ENCODE measurements around the gene ARVCF.
A peak's percentile ranks its signal among the peaks of the same experiment; 100 is the strongest.

Gene ARVCF

DNA sequence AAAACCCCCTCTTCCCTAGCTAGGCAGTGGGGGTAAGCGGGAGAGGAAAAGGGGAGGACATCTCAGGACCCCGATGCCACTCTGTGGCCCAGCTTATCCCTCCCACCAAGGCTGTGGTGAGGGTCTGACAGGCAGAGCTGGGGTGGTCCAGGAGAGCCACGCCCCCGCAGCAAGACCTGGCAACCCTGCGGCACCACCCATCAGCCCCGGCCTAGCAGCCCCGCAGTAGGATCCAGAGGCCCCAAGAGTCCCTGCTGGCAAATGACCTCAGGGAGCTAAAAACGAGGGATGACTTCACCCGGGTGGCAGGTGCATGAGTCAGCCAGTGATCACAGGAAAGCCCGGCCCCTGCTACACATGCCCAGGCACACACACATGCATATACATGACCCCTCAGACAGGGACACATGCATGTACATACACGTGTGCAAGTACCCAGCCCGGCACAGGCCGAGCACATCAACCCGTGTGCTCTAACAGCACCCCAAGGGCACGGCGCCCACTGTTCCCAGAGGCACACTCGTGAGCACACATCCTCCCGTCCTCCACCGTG is 32.3 kb downstream of the ARVCF start:
- peak in 2 of 3 donors; percentile 25 to 42 for DNase-seq

DNA sequence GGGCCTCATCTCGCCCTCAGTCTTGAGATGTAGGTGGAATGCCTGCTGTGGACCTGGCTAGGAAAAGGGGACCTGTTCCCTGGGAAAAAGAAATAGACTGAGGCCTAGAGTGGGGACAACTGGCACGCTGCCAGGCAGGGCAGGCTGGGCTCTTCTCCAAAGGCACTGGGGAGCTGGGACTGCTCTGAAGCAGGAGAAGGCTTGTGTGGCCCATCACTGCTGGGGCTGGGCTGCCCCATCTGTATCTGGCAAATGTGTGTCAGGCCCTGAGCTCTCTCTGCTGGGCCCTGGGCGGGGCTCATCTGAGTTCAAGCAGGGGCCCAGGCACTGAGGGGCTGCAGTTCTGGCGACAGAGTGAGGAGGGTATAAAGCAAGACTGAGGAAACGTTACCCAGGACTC is 32.9 kb downstream of the ARVCF start:
- no peak for DNase-seq

DNA sequence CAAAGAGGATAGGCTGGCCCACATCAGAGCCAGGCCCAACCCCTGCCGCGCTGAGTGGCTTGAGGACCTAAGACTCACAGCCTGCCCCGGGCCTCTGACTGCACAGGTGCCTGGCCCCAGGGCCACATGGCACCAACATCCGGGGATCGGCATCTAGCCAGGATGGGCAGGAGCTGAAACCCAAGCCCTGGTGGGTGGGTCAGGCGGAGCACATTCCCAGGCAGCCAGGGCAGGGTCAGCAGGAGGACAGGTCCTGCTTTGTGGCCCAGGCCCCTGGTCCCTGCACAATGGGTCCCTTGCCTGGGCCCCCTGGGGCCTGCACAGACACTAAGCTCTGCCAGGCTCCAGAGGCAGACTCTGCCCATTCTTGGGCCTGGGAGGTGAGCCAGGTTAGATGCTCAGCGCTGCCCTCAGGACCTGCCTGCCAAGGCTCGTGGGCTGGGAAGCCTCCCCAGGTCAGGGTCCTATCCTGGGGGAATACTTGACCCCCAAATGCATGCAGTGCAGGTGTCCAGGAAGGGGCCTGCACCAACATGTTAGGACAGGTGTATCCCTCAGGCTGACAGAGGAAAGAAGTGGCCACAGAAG is 33.5 kb downstream of the ARVCF start:
- no peak for DNase-seq

DNA sequence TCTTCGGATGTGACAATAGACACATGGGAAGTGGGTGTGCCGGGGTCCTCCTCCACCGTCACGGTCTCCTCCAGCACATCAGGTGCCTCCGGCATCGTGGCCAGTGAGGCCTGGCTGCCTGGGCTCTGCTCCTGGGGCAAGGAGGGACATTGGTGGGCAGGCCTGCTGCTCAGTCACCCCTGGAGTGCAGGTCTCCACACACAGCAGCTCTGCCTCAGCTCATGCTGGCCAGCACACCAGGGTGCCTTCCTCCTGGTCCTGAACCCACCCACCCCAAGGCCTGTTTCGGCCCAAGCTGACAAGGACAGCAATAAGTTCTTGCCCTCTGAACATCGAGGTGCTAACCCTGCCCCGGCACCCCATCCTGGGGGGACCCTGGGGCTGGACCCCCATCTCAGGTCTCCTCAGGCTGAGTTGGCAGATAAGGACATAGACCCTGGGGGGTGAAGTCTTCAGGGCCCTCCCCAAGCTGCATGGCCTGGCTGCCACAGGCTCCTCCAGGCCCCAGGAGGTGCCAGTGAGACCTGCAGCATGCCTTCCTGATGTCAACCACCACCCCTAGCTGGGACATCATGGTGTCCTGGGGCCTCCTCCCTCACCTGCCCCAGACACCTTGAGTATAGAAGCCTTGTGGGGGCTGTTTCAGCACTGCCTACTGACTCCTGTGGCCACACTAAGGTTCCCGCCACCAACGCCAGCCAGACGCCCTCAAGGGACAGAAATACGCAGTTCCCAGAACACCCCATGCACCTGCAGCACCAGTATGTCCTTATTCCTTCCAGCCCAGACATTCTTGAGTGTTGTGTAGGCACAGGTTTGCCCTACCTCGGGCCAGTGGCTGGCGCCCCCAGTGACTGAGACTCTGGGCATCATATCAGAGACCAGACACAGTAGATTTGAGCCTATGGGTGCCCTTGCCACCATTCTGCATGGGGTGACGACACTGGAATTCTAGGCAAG is 34.4 kb downstream of the ARVCF start:
- DNase-seq = no peak

DNA sequence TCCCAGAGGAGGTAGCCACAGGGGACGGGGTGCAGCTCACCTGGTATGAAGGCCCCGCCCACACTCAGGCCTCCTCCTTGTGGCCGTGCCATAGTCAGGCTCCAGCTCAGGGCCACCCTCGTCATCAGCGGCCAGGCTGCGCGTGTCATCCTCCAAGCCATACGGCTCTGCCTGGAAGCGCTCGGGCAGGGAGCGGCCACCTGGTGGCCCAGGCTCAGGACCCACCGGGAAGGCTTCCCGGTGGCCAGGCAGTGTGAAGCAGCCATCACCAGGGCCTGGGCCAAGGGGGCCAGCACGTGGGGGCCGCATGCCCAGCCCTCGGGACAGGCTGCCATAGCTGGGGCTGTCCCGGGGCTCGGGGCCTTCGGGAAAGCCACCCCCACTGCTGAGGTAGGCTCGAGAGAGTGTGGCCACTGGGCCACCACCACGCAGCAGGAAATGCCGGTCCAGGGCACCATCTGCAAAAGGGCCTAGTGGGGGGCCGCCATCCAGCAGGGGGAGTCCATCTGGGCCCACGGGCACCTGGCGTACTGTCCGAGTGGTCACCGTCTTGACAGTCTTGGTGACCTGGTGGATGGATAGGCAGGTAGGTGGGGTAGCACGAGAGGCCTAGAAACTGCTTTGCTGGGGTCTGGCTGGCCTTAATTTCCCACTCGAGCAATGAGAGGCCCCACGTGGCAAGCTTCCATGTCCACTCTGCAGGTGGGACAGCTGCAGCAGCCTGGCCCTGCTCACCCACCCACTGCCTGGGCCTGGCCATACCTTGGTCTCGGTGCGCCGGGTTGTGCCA is 35.3 kb downstream of the ARVCF start:
- no peak for DNase-seq

DNA sequence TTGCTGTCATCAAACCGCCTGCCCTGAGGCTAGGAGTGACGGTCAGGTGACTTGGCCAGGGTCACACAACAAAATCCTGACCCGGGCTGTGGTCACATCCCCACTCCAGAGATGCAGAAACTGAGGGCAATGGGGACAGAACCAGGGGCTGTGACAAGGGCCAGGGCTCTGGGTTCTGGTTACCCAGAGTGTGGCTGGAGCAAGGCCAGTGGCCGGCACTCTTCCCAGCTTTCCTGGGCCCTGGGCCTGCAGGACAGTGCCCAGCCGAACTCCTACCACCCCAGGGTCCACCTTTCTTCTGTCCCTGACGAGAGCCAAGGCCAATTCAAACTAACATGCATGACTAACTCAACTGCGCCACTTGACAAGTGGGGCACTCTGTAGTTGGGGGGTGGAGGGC is 35.9 kb downstream of the ARVCF start:
- DNase-seq = no peak

DNA sequence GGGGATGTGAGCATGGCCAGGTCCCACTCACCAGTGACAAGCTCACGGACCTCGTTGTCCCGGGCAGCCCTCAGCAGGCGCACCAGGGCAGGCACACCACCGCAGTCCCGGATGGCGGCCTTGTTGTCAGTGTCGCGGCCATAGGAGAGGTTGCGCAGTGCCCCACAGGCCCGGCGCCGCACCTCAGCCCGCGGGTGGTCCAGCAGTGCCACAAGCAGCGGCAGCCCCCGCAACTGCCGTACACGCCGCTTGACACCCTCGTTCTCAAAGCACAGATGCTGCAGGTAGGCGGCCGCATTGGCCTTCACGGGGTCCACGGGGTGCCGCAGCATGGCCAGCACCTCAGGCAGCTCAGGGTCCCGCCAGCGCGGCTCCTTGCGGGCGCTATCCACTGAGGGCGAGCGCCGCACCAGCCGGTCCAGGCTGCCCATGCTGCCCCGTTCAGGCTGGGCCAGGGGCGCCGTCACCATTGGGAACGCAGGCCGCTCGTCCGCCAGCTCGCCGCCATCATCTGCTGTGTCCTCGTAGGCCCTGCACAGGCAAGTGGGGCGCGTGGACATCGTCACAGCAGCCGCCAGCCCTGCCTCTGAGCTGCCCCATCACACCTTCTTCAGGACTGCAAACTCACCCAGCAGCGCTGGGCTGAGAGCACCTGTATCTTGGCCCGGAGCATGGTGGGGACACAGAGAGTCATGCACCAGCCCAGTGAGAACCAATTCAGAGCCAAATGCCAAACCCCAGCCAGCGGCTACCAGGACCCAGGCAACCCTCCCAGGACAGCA is 36.7 kb downstream of the ARVCF start:
- no peak for DNase-seq

DNA sequence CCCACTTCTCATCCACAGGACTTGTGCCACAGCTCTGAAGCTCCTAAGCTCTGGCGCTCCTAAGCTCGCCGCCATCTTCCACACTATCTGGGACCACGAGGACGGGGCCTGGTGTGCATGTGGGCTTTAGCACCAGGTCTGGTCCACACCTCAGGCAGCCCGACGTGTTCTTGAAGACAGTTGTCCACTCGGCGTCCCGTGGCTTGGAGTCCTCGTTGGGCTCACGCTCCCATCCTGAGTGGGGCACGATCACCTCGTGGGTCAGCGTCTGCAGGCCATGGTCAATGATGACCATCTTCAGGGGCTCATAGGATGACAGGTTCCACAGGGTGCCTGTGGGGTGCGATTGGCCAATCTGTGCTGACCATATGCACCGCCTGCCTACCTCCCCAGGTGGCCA is 37.9 kb downstream of the ARVCF start:
- DNase-seq = no peak

DNA sequence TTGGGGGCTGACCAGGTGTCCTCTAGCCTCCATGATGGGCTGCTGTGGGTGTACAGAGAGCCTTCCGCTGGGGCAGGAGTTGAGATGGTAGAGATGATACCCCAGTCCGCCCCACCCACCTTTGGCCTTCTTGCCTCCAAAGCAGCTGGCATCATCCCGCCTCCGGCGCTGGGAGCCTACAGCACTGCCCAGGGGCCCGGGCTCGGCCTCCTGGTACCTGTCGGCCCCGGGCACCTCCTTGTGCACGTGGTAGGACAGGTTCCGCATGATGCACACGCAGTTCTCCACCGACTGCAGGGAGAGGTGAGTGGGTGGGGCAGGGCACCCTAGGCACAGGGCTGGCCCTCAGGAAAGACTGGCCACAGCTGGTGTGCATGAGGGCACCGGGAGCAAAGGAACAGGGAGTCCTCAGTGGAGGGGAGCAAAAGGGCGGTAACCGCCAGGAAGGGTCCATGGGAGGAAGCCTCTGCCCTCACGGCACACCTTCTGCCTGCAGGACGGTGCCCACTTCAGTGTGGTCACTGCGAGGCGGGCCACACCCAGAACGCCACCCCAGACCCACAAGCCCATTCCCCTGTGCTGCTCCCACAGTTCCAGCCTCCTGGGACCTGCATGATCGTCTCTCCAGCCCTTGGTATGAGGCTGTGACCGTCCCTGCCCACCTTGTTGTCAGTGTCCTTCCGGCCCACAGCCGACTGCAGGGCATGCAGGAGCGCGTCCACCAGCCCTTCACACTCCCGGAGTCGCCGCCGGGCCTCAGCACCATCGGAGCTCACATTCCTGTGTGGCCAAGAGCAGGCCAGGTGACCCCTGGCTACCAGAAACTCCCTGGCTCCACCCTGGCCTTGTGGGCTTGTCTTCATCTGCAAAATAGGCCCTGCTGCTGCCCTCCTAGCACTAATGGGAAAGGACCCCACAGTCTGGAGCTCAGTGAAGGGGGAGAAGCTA is 39.1 kb downstream of the ARVCF start:
- DNase-seq = no peak

DNA sequence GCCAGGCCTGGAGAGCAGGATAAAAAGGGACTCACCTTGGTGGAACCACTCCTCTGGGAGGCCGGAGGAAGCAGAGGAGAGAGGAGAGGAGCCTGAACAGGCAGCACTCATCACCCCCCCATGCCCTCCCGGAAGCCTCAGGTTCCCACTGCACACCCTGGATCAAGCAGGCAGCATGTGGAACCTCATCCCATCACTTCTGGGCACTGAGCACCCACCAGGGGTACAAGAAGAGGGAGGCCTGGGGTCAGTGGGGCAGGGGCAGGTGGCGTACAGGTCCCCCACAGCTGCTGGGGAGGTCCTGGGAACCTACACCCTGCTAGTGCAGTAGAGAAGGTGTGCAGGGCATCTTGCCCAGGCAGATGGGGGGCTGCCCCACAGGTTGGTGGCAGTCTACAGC is 40.0 kb downstream of the ARVCF start:
- DNase-seq = no peak

DNA sequence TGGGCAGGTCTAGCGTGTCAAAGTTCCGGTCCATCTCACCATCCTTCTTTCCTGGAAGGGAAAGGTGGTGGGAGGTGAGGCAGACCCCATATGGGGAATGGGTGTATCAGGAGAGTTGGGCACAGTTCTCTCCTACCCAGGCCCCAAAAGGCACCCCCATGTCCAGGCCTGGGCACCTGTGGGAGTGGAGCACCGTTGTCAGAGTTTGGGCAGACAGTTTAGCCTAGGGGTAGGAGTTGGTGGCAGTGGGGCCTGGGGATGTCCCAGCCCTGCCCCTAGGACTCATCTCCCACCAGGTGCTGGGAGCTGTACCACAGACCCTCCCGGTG is 41.0 kb downstream of the ARVCF start:
- no peak for DNase-seq

DNA sequence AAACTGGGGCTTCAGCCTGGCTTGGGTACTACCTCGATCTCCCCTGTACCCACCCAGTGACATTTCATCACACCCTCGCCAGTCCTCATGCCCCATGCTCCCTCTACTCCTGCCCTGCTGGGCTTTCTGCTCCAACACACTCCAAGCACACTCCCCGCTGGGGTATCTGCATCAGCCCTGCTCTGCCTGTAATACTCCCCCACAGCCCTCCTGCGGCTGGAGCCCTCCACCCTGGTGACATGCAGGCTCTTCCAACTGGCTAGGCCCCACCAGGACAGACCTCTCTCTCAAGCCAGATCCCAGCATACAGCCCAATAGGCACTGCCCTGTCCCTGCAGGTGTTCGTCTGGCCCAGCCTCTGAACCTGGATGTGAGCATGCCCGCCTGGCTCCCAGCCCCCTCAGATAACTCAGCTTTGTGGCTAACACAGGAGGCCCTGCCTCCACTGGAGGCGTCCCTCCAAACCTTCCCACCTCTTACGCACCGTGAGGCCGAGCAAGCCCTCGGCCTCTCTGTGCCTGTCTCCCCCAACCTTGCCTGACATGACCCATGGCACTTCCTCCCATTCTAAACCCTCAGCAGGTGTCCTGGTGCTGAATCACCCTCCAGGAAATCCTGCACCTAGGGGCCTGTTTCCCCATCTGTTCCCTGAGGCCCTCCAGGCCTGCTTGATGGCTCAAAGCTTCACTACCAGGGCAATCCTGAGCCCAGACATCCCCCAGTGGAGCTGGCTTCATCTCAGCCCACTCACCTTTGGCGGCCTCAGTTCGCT is 41.5 kb downstream of the ARVCF start:
- no peak for DNase-seq

DNA sequence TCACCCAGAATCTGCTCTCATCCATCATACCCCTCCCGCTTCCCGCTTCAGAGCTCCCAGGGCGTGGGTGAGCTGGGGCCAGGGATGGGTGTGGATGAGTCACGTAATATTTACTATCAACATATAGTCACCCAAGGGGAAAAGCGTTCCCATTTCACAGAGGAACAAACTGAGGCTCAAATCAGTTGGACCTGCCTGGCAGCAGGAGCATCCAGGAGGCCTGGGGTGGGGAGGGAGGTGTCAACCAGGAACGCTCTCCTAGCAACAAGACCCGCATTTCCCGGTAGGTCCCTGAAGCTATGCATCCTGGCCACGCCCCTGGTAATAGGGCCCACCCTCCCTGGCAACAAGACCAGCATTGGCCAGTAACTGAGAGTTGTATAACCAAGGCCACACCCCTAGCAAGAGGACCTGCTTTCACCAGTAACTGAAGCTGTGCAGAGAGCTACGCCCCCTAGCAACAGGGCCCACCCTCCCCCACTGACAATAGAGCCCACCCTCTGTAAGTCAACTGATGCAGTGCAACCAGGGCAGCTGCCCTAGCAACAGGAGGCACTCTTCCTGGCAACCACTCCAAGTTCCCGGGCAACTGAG is 42.3 kb downstream of the ARVCF start:
- peak; percentile 14 to 28 (median 27) for DNase-seq

DNA sequence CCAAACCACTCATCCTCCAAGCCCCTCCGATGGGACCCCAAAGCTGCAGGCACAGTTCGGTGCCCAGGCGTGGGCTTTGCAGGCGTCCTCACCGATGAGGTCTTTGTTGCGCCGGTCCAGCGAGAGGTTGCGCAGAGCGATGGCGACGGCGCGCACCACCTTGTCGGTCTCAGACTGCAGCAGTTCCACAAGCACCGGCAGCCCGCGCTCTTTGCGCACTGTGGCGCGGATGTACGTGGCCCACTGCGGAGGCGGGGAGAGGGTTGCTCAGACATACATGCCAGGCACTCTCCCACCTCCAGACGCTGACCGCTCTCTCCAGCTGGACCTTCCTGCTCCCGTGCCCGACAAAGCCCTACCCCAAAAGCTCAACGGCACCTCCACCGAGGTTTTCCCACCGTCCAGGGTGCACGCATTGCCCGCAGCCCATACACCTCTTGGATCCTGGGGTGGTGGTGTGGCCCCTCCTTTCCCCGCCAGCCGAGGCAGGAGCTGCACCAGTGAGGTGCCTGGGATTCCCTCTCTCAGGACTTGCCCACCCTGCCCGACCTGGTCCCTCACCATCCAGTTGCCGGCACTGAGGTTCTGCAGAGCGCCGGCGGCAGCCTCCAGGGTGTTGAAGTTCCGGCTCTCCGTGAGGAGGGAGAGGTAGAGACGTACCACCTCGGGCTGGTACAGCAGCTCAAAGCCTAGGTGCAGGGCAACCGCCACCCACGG is 42.9 kb downstream of the ARVCF start:
- DNase-seq = no peak

DNA sequence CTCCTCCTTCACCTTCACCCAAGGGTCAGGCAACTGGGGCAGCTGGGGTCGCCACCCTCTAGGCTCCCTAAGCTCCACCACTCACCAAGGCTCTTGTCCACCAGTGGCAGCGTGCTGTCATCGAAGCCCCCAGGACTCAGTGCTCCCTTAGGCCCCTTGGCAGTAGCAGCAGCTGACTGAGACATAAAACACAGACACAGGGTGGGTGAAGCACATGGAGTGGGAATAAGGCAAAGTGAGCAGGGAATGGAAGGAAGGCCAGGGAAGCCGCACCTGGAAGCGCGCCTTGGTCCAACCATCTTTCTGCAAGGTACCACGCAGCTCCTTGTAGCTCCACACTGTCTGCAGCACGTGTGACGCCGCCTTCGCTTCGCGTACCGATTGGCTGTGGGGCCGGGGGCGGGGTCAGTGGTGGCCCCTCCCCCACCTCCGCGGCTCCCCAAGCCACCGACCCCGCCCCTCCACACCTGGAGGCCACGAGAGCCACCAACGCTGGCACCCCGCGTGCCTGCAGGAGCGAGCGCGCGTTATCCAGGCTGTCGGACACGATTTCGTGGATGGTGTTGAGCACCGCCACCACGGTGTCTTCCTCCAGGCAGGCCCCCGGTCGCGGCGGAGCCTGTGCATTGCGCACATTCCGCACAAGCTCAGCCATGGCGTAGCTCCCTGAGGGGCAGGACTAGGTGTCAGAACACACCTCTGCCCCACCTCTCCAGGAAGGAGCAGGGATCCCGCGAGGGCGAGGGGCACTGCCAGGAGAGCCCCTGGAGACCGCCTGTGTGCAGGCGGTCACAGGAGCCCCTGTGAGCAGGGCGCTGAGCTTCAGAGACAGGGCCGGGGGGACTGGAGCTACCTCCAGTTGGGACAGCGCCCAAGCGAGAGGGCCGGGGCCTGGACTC is 43.7 kb downstream of the ARVCF start:
- DNase-seq = no peak

DNA sequence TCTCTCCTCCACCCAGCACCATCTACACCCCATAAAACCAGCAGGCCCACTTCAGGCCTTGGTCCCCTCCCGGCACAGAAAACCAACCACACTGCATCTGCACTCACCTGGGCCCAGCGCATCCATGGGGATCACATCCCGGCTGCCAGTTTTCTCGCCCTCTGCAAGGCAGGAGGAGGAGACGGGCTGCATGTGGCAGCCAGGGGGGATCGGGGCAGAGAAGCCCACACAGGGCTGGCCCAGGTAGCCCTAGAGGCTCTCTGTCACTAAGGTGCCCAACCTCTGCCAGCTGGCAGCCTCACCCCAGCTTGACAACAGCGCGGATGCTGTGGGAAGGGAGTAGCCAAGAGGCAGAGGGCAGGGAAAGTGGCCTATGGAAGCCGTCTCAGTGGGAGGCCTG is 44.4 kb downstream of the ARVCF start:
- no peak for DNase-seq

DNA sequence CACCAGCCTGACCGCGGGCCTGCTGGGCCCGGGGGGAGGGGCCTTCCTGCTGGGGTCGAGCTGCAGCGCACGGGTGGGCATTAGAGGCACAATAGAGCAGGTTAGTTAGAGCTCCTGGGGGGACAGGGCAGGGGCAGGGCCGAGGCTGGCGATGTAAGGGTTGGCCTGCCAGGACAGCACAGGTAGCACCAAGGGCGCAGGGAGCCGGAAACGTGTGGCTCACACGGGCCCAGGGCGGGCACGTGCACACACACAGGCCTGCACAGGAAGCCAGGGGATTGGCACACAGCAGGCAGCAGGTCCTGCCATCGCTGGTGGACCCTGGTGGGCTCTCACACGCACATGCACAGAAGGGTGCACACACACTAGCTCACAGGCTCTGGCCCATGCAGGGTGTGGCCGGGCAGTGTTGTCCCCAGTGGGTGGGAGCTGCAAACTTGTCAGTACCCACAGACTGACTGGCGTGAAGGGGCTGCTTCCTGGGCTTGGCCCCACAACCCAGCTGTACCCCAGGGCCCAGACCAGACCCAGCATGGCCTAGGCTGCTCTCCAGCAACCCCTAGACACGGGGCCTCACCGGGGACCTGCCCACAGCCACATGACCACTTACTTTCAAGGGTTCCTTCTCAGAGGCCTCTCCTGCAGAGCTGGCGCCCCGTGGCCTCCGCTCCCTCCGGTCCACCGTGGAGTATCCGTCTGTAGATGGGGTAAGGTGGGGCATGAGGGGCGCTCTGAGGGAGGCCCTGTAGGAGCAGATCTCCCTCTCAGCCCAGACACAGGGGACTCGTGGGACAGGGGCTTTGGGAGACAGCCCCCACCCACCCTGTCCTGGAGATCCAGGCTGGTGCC is 45.1 kb downstream of the ARVCF start:
- DNase-seq = no peak
